ENCODE results near the gene CSF3.

- TF ChIP-seq EZH2 (IDR thresholded peaks at IDR 0.05; ENCODE audit: insufficient read depth, poor library complexity, severe bottlenecking) = no peak
- no peak for TF ChIP-seq EZH2phosphoT487 (IDR thresholded peaks at IDR 0.05; ENCODE audit: insufficient read depth, low read depth)
These were observed 26.9 kb upstream of the CSF3 start for GRCh38 chr17:39988206-39988810.
